SW480 (cell line): Measurements from ENCODE around the gene HLX.

Experiments
- DNase-seq: peaks from one replicate; pipeline ENCODE4 v3.0.0-alpha.2; 2016; ENCODE audit warnings: low spot score

Gene HLX

GRCh38 chr1:220925707-220926106 is 46.5 kb downstream of the HLX start:
- no peak for DNase-seq

GRCh38 chr1:220926146-220926545 is 46.9 kb downstream of the HLX start:
- no peak for DNase-seq

GRCh38 chr1:220927442-220927841 is 48.2 kb downstream of the HLX start:
- DNase-seq: no peak

- DNase-seq: no peak
These were observed 49.1 kb downstream of the HLX start for GRCh38 chr1:220928320-220928719.

- DNase-seq: no peak
These were observed 49.6 kb downstream of the HLX start for GRCh38 chr1:220928725-220929300.

- DNase-seq: no peak
These were observed 50.1 kb downstream of the HLX start for GRCh38 chr1:220929304-220929703.
